Activated CD4-positive, alpha-beta T cell treated with anti-CD3 and anti-CD28 coated beads, Interleukin-2, amount 50 U/mL, for 24 hours (primary cell): ENCODE measurements around the gene NEO1.
"Not testable (repeated sequence)": the region's sequence is repeated elsewhere in the genome, so short reads cannot be mapped to it uniquely, and the experiment has no call there.

Experiments
- DNase-seq, 2 donors: peaks; one replicate each; pipeline ENCODE4 v3.0.0-alpha.2; 2020; ENCODE audit warnings: low read depth in 1 of 2, low spot score in 1 of 2

The NEO1 gene

DNA sequence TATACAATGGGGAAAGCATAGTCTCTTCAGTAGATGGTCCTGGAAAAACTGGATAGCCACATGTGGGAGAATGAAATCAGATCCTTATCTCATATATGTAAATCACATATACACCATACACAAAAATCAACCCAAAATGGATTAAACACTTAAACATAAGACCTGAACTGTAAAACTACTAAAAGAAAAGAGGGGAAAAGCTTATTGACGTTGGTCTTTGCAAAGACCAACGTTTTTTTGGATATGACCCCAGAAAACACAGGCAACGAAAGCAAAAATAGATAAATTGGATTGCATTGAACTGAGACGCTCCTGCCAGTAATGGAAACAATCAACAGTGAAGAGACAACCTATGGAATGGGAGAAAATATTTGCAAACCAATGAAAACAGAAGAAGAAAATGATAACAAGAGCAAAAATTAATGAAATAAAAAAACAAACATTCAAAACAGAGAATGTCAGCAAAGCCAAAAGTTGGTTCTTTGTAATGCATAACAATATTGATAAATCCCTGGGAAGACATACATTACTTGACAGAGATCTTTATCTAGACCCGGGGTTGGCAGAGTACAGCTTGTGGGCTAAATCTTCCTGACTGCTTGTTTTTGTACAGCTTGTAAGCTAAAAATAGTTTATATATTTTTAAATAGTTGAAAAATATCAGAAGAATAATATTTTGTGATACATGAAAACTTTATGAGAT lies 86.9 kb downstream of the NEO1 start:
- DNase-seq, result no peak

GRCh38 chr15:73139744-73140553 lies 87.7 kb downstream of the NEO1 start:
- no peak for DNase-seq

DNA sequence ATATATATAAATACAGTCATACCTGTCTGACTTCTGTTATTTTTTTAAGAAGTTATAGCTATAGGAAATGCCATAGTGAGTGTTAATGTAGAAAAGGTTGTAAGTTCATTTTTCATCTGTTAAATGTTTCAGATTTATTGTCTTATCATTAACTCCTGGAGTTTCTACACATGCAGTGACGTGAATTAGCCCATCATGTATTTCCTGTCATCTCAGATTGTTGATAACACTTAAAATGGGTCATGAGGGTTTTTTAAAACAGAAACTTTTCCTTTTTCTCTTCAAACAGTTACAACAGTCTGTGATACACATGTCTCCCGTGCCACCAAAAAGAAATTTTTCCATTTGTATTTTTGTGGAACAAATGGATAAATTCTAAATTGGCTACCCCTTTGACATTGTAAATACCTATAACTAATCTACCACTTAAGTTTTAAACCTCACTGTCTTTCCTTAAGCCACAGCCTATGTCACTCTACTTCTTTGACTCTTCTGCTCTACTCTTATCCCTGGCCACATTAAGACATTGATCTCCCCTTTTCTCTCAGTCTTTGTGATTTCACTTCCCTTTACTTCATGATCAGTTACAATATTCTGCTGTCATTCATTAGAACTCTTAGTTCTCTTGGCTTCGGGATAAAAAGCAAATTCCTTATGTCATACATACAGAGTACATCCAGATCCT lies 89.1 kb downstream of the NEO1 start:
- DNase-seq, result no peak

- DNase-seq, result no peak
Observed at GRCh38 chr15:73142802-73143762, 90.8 kb downstream of the NEO1 start.

GRCh38 chr15:73143763-73144155 lies 91.5 kb downstream of the NEO1 start:
- DNase-seq, result no peak

- DNase-seq, result no peak
Observed at GRCh38 chr15:73146419-73146818, 94.2 kb downstream of the NEO1 start.

- no peak for DNase-seq
Observed at GRCh38 chr15:73150831-73151230, 98.6 kb downstream of the NEO1 start.

- no peak for DNase-seq
Observed at GRCh38 chr15:73153024-73153423, 100.8 kb downstream of the NEO1 start.

GRCh38 chr15:73153447-73153846 lies 101.2 kb downstream of the NEO1 start:
- DNase-seq, result no peak

DNA sequence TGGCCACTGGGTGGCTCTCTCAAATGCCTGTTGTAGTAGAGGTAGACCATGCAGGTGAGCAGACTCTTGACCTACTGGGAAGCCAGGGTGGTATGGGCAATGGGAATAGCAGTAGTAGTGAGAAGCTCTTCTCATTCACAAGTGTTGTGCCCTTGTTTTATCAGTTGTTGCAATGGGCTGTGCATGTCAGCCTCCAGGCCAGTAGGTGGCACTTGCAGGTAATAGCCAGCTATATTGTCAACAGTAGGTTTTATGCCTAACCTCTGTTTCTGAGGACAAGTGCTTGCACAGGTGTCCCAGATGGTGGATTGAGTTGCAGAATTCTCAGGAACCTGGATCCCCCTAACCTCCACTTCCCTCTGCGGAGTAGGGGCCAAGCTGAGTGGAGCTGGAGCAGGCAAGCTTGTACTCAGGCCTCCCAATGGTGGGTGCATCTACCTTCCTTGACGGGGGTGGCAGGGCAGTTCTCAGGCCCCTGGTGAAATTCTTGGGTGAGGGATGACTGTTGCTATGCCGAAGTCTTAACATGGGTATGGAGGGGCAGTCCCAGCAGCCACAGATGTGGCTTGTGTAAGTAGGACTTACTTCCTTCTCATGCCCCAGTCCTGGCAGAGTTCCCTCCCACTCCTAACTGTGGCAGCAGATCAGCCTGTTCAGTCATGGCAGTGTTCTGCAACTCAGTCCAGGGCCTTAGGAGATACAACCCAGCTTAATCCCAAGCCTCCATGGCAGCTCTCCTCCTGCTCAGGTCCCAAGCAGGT lies 104.3 kb downstream of the NEO1 start:
- no peak for DNase-seq

- no peak for DNase-seq
Observed at GRCh38 chr15:73161546-73161945, 109.3 kb downstream of the NEO1 start.

DNA sequence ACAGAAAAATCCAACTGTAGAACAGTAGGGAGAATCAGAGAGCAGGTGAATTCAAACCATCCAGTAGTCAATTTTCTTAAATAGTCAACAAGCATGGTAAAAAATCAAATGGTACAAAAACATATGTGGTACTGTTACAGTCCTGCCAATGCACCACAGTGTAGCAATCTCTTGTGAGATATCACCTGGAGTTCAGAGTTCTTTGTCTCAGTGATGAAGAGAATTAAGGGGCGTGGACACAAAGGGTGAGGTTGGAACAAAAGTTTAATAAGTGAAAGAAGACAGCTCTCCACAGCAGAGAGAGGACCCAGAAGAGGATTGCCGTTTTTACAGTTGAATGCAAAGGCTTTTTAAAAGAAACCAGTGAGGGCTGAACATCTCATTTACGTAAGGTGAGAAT lies 113.2 kb downstream of the NEO1 start:
- no peak for DNase-seq

- no peak for DNase-seq
Observed at GRCh38 chr15:73165844-73166243, 113.6 kb downstream of the NEO1 start.

DNA sequence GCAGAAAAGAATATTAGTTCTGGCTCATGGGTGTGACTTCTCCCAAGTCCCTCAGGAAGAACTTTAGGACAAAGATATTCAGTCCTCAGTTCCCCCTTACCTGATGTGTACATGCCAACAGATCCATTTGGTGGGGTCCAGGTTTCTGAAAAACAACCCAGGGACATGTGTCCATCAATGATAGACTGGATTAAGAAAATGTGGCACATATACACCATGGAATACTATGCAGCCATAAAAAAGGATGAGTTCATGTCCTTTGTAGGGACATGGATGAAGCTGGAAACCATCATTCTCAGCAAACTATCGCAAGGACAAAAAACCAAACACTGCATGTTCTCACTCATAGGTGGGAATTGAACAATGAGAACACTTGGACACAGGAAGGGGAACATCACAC lies 114.4 kb downstream of the NEO1 start:
- DNase-seq, result not testable (repeated sequence)

- no peak for DNase-seq
Observed at GRCh38 chr15:73168487-73168886, 116.2 kb downstream of the NEO1 start.

GRCh38 chr15:73171711-73172110 lies 119.4 kb downstream of the NEO1 start:
- DNase-seq, result no peak

DNA sequence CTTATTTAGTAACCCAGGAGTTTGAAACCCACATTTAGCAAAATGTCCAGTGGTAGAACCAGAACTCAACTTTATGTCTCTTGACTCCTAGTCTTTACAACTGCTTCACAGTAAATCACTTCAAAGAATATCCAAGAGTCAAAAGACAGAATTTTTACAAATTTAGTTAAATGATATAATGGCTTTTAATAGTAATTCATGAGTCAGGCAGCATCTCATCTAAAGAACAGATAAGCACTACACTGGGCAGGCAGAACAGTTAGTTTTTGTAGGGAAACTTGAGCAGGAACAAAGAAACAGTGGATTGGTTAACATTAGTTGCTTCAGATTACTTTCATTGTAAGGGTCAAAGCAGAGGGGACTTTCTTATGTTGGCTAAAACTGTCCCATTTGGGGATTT lies 120.2 kb downstream of the NEO1 start:
- DNase-seq, result no peak

DNA sequence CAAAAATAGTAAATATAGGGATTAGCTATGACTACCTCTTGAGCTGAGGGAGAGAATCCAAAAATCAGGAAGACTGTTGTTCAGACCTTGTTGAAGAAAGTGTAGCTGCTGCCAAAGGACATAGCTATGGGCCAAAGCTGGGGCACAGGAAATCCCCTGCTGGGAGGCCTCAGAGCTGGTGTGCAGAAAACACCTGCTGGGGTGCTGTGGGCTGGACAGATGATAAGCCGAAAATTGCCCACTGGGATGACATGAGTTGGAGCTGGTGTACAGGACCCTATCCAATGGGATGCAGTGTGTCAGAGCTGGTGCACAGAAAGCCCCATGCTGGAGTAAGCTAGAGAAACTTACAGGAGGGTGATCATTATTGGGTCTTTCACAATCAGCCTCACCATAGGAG lies 121.9 kb downstream of the NEO1 start:
- no peak for DNase-seq

DNA sequence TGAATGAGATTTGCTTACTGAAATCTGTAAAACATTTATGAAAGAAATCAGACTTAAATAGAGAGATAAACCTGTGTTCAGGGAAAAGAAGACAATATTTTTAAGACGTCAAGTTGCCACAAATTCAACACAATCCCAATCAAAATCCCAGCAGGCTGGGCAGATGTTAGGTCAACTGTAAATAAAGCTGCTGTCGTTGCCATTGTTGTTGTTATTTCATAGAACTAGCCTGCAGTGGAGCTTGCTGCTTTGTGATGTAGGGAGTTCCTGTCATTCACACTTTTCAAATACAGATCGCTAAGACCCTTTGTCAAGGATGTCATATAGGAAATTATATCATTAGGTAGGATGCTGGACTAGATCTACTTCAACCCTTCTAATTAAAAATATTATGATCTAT lies 123.1 kb downstream of the NEO1 start:
- no peak for DNase-seq

- DNase-seq, result no peak
Observed at GRCh38 chr15:73176598-73176997, 124.3 kb downstream of the NEO1 start.
